G401.6 (cell line): ENCODE results near the gene BTRC.
"Not testable (repeated sequence)": the region's sequence is repeated elsewhere in the genome, so short reads cannot be mapped to it uniquely, and the experiment has no call there.

Experiments
- FAIRE-seq: peaks from 2 replicates; lab custom pipeline; 2012; peaks lifted over from hg19 to GRCh38; lab: Jason Lieb, UNC

Gene BTRC

DNA sequence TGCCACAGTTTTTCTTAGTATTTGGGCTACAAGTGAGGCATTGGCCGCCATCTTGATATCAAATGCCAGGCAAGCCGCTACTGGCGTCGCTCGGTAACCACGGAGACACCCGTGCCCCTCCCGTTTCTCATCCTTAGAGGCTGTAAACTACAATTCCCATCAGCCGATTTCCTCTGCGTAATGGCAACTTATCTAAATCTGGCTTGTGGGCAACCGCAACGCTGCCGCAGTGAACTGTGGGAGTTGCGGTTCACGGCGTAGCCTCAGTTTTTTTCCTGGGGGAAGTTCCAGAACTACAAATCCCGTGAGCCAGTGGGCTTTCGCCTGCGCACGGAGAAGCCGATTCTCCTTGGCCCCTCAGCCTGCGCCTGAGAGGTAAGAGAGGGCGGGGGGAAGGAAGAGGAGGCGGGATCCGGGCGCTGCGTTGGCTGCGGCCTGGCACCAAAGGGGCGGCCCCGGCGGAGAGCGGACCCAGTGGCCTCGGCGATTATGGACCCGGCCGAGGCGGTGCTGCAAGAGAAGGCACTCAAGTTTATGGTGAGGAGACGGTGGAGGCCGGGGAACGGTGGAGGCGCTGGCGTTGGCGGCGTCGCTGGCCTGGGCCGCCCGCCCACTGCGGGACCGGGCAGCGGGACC is at the start of gene BTRC:
TSS of gene BTRC (plus strand) at position 474 of the 636 bp plus-strand sequence. CDS start at position 490, 16 bp downstream.
- FAIRE-seq: peak; percentile 99

DNA sequence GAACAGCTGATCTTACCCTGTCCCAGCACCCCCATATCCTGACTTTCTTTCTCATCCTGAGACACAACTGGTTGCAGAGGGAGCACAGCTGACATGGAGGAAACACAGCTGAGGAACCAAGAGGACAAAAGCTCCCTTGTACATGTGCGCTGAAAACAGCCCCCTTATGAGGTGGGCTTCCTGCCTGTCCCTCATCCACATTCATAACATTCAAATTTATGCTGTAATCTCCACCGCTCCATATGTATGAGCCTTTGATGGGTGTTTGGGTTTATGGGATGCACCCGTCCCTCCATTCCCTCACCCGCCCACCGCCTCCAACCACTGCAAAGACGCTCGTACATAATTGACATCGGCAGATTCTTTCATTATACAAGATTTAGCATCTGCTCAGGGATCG is 49.6 kb upstream of the BTRC start:
- FAIRE-seq: no peak

DNA sequence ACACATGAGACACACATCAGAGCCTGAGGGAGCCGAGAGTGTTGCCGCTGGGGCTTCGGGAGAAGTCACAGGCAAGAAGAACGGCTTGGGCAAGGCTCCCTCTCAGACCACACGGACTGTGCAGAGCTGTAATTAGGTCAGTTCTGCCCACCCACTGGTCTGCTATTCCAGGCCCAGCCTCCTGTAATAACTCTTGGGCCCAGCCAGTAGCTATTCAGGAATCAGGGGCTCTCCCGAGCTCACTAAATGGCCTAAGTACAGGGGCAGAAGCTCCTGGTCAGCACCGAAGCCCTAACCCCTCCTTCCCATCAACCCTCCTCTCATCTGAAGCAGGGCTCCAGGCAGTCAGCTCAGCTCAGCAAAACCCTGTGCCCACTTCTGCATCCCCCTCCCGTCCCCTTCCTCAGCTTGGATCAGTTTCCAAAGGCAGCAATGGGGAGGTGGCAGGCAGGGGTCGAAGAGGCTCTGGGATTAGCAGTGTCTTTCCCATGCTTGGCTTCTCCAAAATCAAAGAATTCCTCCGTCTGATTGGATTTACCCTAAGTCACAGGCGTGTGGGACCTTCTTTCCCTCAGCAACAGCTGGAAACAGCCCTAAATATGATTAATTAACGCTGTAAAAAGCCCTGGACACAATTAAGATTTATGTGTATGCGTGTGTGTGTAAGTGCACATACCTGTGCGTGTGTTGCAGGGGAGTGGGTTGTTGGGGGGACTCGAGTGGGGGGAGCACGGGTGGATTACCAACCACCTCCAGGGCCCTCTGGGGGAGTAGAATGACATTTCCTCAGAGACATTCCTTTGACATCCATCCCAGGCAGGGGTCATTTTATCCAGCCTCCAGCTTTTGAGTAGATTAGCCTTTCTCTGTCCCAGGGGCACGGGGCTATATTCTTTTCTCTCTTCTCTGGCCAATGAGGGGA is 48.4 kb upstream of the BTRC start:
- FAIRE-seq: no peak

DNA sequence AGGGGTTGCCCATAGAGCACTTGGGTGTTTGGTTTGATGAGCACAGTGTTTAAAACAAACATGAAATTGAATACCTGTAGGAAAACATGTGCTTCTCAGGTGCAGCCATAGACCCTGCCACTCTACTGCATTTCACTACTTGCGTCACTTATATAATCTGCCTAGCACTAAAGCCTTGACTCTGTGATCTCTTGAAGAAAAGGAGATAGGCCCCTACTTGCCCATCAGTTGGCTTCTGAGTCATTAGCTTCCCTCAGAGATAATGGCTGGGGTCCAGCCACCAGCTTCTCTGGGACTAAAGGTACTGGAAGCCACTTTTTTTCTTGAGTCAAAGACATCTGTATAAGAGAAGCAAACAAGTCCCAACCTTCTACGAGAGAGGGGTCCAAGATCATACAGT is 45.9 kb upstream of the BTRC start:
- FAIRE-seq: no peak

DNA sequence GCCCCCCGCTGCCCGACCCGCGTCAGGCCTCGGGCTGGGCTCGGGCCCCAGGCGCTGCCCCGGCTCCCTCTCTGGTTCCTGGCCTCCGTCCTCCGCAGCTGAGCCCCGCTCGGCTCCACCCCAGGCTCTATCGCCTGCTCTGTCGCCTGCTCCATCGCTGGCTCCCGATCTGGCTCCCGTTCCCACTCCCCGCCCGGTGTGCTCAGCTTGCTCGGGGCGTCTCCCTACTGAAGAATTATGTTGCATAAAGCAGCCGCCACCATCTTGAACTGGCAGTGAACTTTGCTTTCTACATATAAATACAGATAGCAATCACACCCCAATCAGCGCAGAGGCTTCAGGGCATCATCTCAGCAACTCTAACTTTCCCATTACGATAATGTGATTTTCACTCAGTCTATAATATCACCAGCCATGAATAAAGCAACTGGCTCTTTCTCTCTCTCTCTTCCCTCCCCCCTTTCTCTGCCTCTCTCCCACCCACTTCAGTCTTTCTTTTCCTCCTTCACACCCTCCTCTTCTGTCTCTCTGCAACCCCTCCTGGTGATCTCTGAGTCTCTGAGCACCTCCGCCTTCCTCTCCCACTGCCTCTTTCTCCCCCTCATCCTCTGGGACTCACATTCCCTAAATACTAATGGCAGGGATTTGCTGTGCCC is 43.3 kb upstream of the BTRC start:
- FAIRE-seq: no peak

DNA sequence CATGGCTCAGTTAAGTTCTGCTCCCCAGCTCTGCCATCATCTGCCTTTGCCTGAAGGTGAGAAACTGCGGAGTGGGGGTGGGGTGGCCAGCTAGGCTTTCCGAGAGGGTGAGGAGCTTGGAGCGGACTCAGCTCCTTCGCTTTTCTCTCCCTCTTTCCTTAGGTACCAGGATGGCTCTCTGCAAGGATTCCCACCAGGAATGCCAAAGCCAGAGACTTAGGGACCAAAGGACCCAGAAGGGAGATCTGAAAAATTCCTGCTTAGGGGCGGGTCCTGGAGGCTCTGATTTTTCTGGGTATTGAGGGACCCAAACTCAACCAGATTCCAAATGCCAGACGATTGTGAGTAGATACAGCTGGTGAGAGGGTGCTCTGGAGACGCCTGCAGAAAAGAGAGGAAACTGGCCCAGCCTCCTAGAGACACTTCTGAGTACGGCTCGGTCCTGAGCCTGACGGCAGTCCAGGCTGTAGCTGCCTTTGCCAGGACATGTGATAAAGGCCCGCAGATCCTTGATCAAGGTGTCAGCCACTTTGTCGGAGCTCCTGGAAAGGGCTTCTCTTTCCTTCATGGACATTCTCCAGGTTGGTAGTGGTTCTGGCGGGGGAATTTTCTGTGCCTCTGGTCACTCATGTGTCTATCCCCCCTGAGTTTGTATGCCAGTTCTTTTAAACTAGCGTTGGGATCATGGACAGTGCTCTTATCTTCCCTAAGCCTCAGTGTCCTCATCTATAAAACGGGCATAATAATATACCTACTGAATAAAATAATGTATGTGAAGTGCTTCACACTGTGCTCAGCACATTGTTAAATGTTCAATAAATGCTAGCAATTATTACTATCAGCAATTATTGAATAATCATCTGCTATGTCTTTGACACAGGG is 42.5 kb upstream of the BTRC start:
- FAIRE-seq: no peak

DNA sequence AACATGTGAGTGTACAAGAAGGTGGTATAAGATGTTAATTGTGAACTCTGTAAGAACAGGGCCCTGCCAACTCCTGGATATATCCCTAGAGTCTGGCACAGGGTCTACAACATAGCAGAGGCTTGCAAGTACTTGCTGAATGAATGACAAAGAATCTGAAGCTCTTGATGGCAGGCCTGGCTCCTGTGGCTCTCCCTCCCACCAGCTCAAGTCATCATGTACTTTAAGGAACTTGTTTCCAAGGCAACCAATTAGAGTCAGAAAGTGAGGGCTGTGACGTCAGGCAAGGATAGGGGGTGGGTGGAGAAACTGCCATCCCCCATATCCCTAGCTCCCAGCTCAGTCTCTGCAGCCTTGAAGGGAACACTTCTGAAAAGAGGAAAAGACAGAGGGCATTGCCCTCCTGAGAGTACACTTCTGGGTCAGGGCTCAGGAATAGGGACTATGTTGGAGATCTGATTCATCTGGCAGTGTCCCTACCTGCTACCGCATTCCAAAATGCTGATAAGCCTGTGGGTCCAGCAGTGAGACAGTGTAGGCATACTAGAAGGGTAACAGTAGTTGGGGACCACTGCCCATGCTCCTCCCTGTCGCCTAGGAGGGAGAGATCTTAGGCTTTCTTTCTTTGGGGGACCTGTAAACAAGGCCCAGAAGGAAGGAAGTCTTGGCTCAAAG is 34.6 kb upstream of the BTRC start:
- no peak for FAIRE-seq

DNA sequence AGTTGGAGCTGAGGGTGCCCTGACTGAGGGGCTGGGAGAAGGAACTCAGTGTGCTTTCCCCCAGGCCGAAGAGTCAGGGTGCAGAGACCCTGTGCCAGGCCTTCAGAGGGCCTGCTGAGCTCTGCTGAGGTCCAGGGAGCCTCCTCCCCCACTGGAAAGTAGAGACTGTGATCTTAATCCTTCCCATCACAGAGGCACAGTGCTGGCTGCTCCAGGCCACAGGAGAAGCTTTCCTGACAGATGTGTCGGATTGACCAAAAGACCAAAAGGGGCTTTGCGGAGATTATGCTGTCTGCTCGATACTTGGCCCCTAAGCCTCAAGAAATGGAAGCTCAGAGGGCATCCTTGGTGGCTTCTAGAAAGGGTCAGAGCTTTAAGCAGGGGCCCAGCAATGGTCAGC is 32.9 kb upstream of the BTRC start:
- no peak for FAIRE-seq

DNA sequence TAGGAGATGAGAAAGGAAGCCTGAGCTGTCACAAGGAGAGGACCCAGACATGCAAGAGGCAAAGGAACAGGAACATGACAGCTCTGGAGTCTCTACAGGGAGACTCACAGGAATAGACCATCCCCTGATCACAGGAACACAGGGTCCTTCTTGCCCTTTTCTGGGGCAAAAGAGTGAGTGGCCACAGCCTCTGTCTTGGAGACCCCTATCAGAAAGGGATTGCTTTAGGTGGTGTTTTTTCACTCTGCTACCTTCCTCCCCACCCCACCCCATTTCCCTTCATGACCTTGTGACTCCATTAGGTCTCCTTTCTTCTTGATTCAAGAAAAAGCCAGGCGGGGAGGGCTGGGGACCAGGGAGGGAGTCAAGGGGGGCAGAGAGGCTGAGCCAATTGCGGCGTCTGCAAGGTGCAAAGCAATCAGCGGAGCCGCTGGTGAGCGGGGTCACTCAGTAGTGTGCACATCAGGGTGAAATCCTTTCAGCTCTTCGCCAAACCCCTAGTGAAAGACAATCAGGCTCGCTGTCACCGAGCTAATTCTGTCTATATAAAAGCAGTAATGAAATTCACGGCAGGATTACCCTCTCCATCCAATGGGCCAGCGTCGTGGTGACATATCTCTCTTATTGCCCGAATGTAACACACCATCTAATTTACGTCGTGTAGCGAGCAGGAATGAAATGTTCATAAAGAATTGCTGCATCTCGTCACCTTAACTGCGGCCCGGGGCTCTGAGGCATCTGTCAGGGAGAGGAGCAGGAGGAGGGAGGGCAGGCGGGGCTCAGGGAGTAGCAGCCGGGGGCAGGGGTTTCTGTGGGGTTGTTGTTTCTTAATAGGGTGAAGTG is 31.5 kb upstream of the BTRC start:
- no peak for FAIRE-seq

DNA sequence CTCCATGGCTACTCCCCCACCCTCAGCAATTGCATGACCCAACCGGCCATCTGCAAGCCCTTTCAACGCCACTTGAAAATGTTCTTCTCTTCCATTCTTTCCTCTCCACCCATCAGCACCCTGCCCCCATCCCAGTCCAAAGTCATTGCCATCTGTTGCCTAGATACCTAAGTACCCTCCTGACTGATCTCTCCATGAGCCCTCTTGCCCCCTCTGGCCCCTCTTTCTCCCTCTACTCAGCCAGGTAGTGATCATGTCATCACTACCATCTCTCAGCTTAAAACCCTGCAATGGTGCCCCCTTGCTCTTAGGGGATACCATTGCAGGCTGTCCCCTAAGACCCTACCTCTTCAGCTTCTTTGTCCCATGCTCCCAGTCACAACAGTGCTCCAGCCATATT is 30.5 kb upstream of the BTRC start:
- FAIRE-seq: no peak

DNA sequence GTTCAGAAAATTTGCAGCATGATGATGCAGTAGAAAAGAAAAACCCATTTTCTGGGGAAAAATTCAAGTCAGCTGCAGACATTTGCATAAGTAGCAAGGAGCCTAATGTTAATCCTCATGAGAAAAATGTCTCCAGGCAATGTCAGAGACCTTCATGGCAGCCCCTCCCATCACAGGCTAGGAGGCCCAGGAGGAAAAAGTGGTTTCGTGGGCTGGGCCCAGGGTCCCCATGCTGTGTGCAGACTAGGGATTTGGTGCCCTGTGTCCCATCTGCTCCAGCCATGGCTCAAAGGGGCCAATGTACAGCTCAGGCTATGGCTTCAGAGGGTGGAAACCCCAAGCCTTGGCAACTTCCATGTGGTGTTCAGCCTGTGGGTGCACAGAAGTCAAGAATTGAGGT is 26.5 kb upstream of the BTRC start:
- FAIRE-seq: not testable (repeated sequence)

DNA sequence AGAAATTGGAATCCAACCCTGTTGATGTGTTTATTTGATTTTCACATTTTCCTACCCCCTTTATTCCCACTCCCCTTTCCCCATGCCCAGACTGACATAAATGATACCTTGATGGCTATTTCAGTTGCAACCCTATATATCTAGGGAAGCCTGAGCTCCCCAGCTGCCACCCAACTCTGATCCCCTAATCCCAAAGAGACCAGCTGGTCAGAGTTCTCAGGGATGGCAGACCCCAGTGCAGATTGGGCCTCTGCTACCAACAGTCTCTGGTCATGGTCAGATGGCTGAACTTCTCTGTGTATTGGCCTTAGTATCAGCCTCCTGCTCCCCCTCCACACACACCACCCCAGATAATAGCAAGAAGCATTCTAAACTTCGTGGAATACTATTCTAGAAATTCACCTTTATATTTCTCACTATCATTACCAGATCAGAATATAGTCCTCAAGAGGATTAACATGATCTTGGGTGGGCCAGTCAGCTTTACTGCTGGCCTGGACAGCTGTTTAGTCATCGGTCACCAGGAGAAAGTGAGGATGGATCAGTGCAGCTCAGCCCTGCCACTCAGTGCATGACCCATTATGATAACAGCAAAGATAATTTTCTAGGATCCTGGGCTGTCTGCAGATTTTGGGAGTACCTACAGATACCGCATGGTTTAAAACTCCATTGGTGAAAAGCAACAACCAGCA is 24.5 kb upstream of the BTRC start:
- no peak for FAIRE-seq

DNA sequence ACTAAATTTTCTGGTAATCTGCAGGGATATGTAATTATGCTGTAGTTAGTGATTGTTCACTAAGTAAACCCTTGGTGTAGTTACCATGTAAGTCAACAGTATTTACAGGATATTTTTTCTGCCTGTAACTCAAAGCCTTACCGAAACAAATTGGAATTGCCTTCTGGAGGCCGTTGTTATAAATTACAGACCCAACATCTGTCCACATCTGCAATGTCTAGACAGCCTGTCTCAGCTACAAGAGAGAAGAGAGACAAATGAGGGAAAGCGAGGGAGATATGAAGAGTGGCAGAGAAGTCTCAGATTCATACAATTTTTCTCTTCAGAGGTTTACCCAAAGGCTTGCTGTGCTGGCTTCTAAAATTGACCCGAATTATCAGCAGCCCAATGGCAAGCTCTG is 23.7 kb upstream of the BTRC start:
- FAIRE-seq: no peak

DNA sequence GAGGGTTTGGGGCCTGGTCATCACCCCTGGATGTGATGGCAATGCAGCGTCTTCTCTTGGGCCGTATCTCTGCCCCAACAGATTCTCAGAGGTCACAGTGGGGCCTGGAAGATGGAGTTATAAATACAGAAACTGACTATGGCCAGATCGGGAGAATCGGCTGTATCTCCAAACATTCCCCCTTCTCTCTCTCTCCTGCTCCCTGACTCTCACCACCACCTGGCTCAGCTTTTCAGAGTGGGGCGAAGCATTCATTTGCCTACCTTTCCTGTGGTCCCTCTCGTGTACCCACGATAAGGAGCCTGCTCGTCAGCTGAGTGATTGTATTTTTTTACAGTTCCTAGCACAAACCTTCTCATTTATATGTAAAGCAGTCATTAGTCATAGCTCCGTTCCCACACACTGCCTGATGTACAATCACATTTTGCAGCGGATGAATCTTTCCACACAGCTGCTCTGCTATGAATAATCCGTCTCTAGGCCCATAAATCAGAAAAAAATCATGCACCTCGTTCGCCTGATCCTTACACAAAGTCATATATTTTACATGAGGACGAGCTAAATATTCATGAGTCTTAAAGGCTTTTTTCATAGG is 23.2 kb upstream of the BTRC start:
- FAIRE-seq: no peak

DNA sequence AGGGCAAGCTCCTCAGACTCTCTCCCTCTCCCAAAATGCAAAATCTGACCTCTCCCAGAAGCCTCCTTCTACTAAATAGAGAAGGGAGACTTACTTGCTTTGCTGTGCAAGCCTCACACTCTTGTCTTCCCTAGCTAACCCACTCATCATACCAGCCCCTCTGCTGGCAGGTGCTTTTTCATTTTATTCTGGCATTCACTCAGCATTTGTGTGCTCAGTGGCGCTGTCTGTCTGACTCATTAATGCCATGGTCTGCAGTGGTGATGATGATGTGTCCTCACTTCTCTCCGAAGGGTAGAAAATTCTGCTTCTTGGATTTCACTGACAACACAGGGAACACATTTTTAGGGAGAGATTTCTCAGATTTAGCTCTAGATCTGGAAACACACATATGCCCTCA is 22.0 kb upstream of the BTRC start:
- FAIRE-seq: no peak

DNA sequence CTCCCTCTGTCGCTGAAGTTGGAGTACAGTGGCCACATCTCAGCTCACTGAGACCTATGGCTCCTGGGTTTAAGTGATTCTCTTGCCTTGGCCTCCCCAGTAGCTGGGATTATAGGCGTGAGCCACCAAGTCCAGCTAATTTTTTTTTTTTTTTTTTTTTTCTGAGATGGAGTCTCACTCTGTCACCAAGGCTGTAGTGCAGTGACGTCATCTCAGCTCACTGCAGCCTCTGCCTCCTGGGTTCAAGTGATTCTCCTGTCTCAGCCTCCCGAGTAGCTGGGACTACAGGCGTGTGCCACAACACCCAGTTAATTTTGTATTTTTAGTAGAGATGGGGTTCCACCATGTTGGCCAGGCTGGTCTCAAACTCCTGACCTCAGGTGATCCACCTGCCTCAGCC is 19.7 kb upstream of the BTRC start:
- not testable (repeated sequence) for FAIRE-seq

DNA sequence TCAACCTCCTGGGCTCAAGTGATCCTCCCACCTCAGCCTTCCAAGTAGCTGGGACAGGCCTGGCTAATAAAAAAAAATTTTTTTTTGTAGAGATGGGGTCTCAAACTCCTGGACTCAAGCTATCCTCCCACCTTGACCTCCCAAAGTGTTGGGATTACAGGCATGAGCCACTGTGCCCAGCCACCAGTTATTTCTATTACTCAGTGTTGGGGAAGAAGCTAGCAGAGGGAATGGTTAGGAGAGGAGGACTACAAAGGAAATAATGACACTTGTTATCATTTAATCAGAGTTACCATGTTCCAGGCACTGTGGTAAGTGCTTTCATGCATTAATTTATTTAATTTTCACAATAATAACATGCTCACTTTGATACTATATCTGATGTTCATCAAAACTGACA is 17.6 kb upstream of the BTRC start:
- FAIRE-seq: no peak

DNA sequence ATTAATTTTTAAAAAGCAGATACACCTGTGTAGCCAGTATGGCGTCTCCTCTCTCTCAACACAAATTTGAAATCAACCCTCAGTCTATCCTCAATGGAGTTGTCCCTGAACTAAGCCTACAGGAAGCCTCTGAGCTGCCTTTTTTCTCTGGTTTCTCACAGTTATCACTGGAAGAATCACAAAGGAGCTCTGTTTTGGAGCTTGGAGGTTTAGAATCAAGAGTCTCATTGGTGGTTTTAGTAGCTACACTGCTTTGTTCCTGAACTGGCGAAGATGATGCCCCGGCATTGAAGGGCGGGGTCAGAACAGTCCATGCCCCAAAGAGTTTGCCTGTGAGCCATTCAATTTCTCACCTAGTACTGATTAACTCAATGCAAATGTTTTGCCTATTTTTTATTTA is 16.1 kb upstream of the BTRC start:
- FAIRE-seq: no peak

DNA sequence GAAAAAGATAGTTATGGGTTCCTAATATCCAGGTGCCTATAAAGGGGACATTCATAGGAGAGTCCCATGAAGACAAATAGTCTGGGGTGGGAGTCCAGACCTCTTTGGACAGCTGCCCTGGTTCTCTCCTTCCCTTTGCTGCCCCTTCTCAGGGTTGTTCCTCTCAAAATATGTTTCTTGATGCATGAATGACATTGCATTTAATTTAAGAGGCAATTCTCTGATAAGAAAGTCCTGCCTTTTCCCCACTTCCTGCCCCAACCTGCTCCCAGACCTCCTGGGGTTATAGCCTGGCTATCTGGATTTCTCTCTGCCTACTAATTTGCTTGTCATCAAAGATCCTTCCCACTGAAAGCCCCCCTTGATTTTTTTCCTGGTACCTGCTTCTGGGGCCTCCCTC is 12.5 kb upstream of the BTRC start:
- FAIRE-seq: no peak

DNA sequence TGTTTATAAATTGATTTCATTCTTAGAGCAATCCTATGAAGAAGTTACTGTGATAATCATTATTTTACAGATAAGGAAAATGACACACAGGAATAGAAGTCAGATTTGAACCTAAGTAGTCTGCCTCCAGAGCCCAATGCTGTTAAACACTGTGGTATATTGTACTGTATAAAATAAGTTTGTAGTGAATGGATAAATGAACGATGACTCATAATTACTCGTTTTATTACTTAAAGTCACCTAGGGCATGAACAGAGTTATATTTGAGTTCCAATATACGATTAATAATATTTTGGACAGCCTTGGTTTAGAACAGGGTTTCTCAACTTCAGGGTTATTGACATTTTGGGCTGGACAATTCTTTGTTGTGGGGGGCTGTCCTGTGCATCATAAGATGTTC is 7.8 kb upstream of the BTRC start:
- no peak for FAIRE-seq
